ENCODE results near the gene NOP14. TPM values are rescaled to one million over a fixed set of nuclear protein-coding genes. Genes with fewer than 3 reads are reported as not detected.

Gene NOP14
- total and polyA plus RNA-seq, 2 of the 8 experiments (the other 6 are each of a cell fraction or from before 2014, with no cell fraction given) = 8.6 to 45.3 TPM

DNA sequence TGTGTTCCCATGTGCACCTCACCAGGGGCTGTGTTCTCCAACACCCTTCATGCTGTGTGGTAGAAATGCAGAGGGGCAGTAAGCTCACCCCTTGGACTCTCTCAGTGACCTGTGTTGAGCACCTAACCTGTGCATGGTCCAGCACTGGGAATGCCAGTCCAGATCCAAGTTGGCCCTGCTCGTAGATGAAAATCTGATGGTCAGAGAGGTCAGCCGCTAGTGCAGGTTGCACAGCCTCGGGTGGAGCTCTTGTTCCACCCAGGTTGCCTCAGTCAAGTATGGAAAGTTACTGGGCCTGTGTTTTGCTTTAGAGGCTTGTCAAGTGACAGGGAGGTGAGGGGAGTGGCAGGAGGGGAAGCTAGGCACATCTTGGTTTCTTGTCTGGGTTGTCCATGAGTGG lies 51.3 kb downstream of the NOP14 start:
- Histone ChIP-seq H3K23me2 (ENCODE audit: low read depth, low read length) (no peaks in the 10 kb centered on the region), H2AK5ac (ENCODE audit: low read depth, low read length) (no peak overlapping the region), H3K79me2 (ENCODE audit: control insufficient read depth in 1 of 2, insufficient read depth in 2 of 2, low read length in 2 of 2) (no peaks in the 10 kb centered on the region), H4K20me1 (replicated peaks in 1 of 2; ENCODE audit: control insufficient read depth in 1 of 2, insufficient read depth in 2 of 2, low read length in 2 of 2) (peaks cover 1 to 3% of the 10 kb centered on the region in 2 experiments), H2BK15ac (ENCODE audit: low read length) (no peak overlapping the region), H3K23ac (ENCODE audit: insufficient read length) (no peak overlapping the region), H3K4me2 (ENCODE audit: insufficient read depth in 1 of 2, low read depth in 2 of 2, low read length in 2 of 2) (no peak overlapping the region), H3K18ac (ENCODE audit: extremely low read depth, low read length) (no peak overlapping the region), H4K91ac (replicated peaks; ENCODE audit: insufficient read length, low read length) (no peak overlapping the region), H2BK5ac (ENCODE audit: low read depth, low read length) (no peak overlapping the region), H2BK12ac (ENCODE audit: low read depth, low read length) (no peak overlapping the region), H3K14ac (ENCODE audit: insufficient read length) (no peak overlapping the region), H3K4ac (replicated peaks; ENCODE audit: insufficient read length, low read depth, low read length) (no peak overlapping the region), H3K9ac (replicated peaks in 1 of 4; ENCODE audit: extremely low read depth in 1 of 4, low read depth in 3 of 4, low read length in 3 of 4) (no peak overlapping the region), H4K5ac (ENCODE audit: insufficient read length, low read depth, low read length) (no peak overlapping the region), H4K8ac (ENCODE audit: extremely low read depth, insufficient read depth, low read length) (no peak overlapping the region), H2BK120ac (replicated peaks; ENCODE audit: low read depth, low read length) (no peak overlapping the region), H3K4me3 (ENCODE audit: extremely low read depth in 1 of 4, insufficient read depth in 2 of 4, low read depth in 3 of 4, low read length in 4 of 4) (no peak overlapping the region), H3K56ac (replicated peaks; ENCODE audit: insufficient read length, low read depth, low read length) (no peak overlapping the region), H3K79me1 (ENCODE audit: low read depth, low read length) (no peaks in the 10 kb centered on the region; the same call in 1 of the 2 replicates), H3K27me3 (replicated peaks in 1 of 4; ENCODE audit: control insufficient read depth in 3 of 4, extremely low read depth in 1 of 4, insufficient read depth in 3 of 4, low read length in 3 of 4) (no peaks in the 10 kb centered on the region), H3K36me3 (ENCODE audit: control insufficient read depth in 2 of 4, insufficient read depth in 4 of 4, low read length in 3 of 4) (peaks cover 7 to 43% (median 23%) of the 10 kb centered on the region in 4 experiments; a peak in 7 of 8 replicates), H3K4me1 (replicated peaks in 1 of 4; ENCODE audit: control insufficient read depth in 3 of 4, insufficient read depth in 4 of 4, low read length in 3 of 4) (no peaks in the 10 kb centered on the region), H3K27ac (ENCODE audit: low read depth, low read length) (no peak overlapping the region), H3K9me3 (ENCODE audit: insufficient read depth in 2 of 2, low read depth in 1 of 2, low read length in 1 of 2) (no peaks in the 10 kb centered on the region), H2BK20ac (ENCODE audit: low read length) (no peak overlapping the region), H2AFZ (ENCODE audit: low read length) (no peak overlapping the region)
- DNase-seq (ENCODE audit: low read depth in 1 of 2, low spot score in 2 of 2) (no peak), FAIRE-seq (no peak)
- 79% methylated on average over 3 of the region's 3 CpGs; no CpG with 5 or more reads in 1 of the 2 experiments for WGBS, 2 experiments (ENCODE audit: extremely low coverage in 1 of 2, insufficient coverage in 1 of 2, insufficient read length in 1 of 2, insufficient replicate concordance in 2 of 2, low coverage in 1 of 2, low lambda C conversion rate in 2 of 2, missing lambda C conversion rate in 1 of 2)
- ChIA-PET POLR2A (ENCODE audit: partially characterized antibody) (interaction anchor here (0.5 to 1.1 kb wide), 3 partner anchors 12 to 232 kb away, joined by 3 to 4 read pairs (median 3); no protein-coding TSS in a partner anchor), CTCF (ENCODE audit: partially characterized antibody) (interaction anchor here (0.6 to 4.5 kb wide), 8 partner anchors 12 to 237 kb away, joined by 3 to 23 read pairs (median 4); no protein-coding TSS in a partner anchor)
- TF ChIP-seq SIRT6 (IDR thresholded peaks at IDR 0.05; ENCODE audit: low read length) (no peak), CBX8 (IDR thresholded peaks at IDR 0.05; ENCODE audit: borderline replicate concordance, low read depth, low read length) (no peak), CTCF (IDR thresholded peaks at IDR 0.05; ENCODE audit: control extremely low read depth in 1 of 3, insufficient read depth in 1 of 3, low read depth in 1 of 3, low read length in 3 of 3) (no peak), TEAD4 (IDR thresholded peaks at IDR 0.05; ENCODE audit: low read depth, low read length) (no peak)
